Spleen (tissue), 11 donors: ENCODE data around the gene PTPRN2. TPM values are rescaled to one million over a fixed set of nuclear protein-coding genes. Genes with fewer than 3 reads are reported as not detected.

Experiments used
- DNase-seq: peaks from one replicate; pipeline ENCODE4 v3.0.0-alpha.2; 2020
- H3K27ac ChIP-seq, 8 donors: fragments of 200-600 bp; sonication (generic) in 7 of 8; 1 replicate in 4 of 8; 2 replicates in 4 of 8; pipeline versions ENCODE4 v1.5.0 to v1.8.0; 2016 to 2021; ENCODE audit warnings: inconsistent platforms in 4 of 8, mild to moderate bottlenecking in 4 of 8, moderate library complexity in 1 of 8
- H3K27me3 ChIP-seq, 7 donors: fragments of 200-600 bp; sonication (generic) in 6 of 7; replicated peaks in 1 of 7; 1 replicate in 4 of 7; 2 replicates in 3 of 7; pipeline versions ENCODE4 v1.5.0 to v1.8.0; 2016 to 2021; ENCODE audit warnings: inconsistent platforms in 3 of 7, mild to moderate bottlenecking in 1 of 7
- H3K36me3 ChIP-seq, 6 donors: fragments of 200-600 bp; sonication (generic) in 5 of 6; 1 replicate in 4 of 6; 2 replicates in 2 of 6; pipeline versions ENCODE4 v1.5.0 to v1.8.0; 2016 to 2021; ENCODE audit warnings: inconsistent platforms in 2 of 6
- H3K4me1 ChIP-seq, 6 donors: fragments of 200-600 bp; sonication (generic) in 5 of 6; 1 replicate in 3 of 6; 2 replicates in 3 of 6; pipeline versions ENCODE4 v1.5.0 to v1.8.0; 2016 to 2021; ENCODE audit warnings: inconsistent platforms in 3 of 6
- H3K4me3 ChIP-seq, 8 donors: fragments of 200-600 bp; sonication (generic) in 7 of 8; 1 replicate in 4 of 8; 2 replicates in 4 of 8; pipeline versions ENCODE4 v1.5.0 to v1.8.0; 2016 to 2021; ENCODE audit warnings: inconsistent platforms in 4 of 8, mild to moderate bottlenecking in 4 of 8, moderate library complexity in 2 of 8
- H3K9me3 ChIP-seq, 8 donors: fragments of 200-600 bp; sonication (generic) in 7 of 8; 1 replicate in 4 of 8; 2 replicates in 4 of 8; pipeline versions ENCODE4 v1.5.0 to v1.8.0; 2016 to 2021; ENCODE audit warnings: inconsistent platforms in 4 of 8
- CTCF ChIP-seq, 11 experiments: fragments of 200-600 bp in 7 of 11; fragments of 450-650 bp in 4 of 11; sonication (generic) in 4 of 11; IDR thresholded peaks in 8 of 11; conservative IDR thresholded peaks in 3 of 11; 1 replicate in 7 of 11; 2 replicates in 4 of 11; pipeline versions ENCODE4 v1.4.0 to v1.8.0; 2016 to 2021; ENCODE audit warnings: antibody characterized with exemption in 11 of 11, inconsistent platforms in 4 of 11, mild to moderate bottlenecking in 1 of 11
- POLR2A ChIP-seq, 3 donors: fragments of 450-650 bp; IDR thresholded peaks; one replicate each; pipeline ENCODE4 v1.5.1; 2017; ENCODE audit warnings: antibody characterized with exemption in 3 of 3, mild to moderate bottlenecking in 1 of 3
- POLR2AphosphoS5 ChIP-seq, 3 donors: sonication (generic); formaldehyde crosslinking; IDR thresholded peaks; one replicate each; pipeline ENCODE4 v1.5.1; 2017; ENCODE audit warnings: antibody characterized with exemption in 3 of 3
- WGBS, 5 donors: extraction: QIAGEN DNeasy Blood & Tissue Kit in 3 of 5; methylation state at CpG; one replicate each; pipeline versions ENCODE4 v1.1.5 to v1.1.7; 2013 to 2018; 5-methylcytosine and 5-hydroxymethylcytosine counted together
- intact Hi-C: fragments of 100-400 bp; cut with DNase I; formaldehyde crosslinking; loops from one replicate; pipeline ENCODE4 v1.15.0; 2023; ENCODE audit warnings: low total_unique reads
- polyA plus RNA-seq, 3 donors: library from polyadenylated mRNA; stranded (reverse); fragments of 200-250 nt; gene quantifications; one replicate each; pipeline ENCODE4 v1.2.1, GENCODE V29; 2013
- total RNA-seq, 7 donors: library from RNA; depleted of rRNA in 3 of 7; stranded (reverse); fragments of >200 nt in 3 of 7; fragmentation: NEBNext Ultra II Directional in 4 of 7; extraction: Animal tissue kit (Norgen Biotek cat#: 25700) in 4 of 7; gene quantifications; one replicate each; pipeline versions ENCODE4 v1.1.0 to v1.2.1, GENCODE V29; 2016 to 2021
- donor health status: healthy with polysubstance abuse.
- donor health status: DM: no; HTN: no; CAD: no; lungs with moderate emphysema.
- donor health status: DM: no; HTN: no; CAD: no.
- donor health status: Bipolar disorder and iron deficiency.
- donor health status: healthy.
- donor health status: DM: no; HTN: no; CAD: no.
- donor health status: DM: yes; HTN: yes; CAD: no.

PTPRN2 gene
- total and polyA plus RNA-seq, 10 donors, result 7.0 to 22.8 (median 16.8) TPM

GRCh38 chr7:157908006-157908782, 679.4 kb downstream of the PTPRN2 start:
- WGBS, 5 donors, result 90 to 94% (median 92%) methylated on average over 28 to 31 of the region's 31 CpGs
- DNase-seq, result no peak

GRCh38 chr7:157907091-157907490, 680.5 kb downstream of the PTPRN2 start:
- DNase-seq, result no peak
- intact Hi-C loops, result no loop called here
- Histone ChIP-seq H3K36me3 (no peaks in the 10 kb centered on the region), H3K27me3 (peaks cover 0 to 11% (median 0%) of the 10 kb centered on the region in 7 donors), H3K27ac (no peak overlapping the region), H3K4me1 (peaks cover 0 to 9% (median 0%) of the 10 kb centered on the region in 6 donors), H3K4me3 (no peak overlapping the region), H3K9me3 (peaks cover 0 to under 1% (median 0%) of the 10 kb centered on the region in 8 donors)
- 85 to 96% (median 92%) methylated on average over 7 to 18 of the region's 18 CpGs for WGBS, 5 donors
- TF ChIP-seq CTCF (IDR thresholded peaks at IDR 0.05 in 8 of 11, conservative IDR thresholded peaks at IDR 0.05 in 3 of 11) (no peak), POLR2AphosphoS5 (IDR thresholded peaks at IDR 0.05) (no peak), POLR2A (IDR thresholded peaks at IDR 0.05) (no peak)

More at GRCh38 chr7:157908006-157908782, 679.4 kb downstream of the PTPRN2 start:
- intact Hi-C loops, result no loop called here
- Histone ChIP-seq H3K9me3 (no peaks in the 10 kb centered on the region), H3K4me3 (no peak overlapping the region), H3K27ac (no peak overlapping the region), H3K4me1 (peaks cover 0 to 9% (median 0%) of the 10 kb centered on the region in 6 donors), H3K36me3 (no peaks in the 10 kb centered on the region), H3K27me3 (peaks cover 0 to 11% (median 0%) of the 10 kb centered on the region in 7 donors)
- TF ChIP-seq POLR2A (IDR thresholded peaks at IDR 0.05) (no peak), POLR2AphosphoS5 (IDR thresholded peaks at IDR 0.05) (no peak), CTCF (IDR thresholded peaks at IDR 0.05 in 8 of 11, conservative IDR thresholded peaks at IDR 0.05 in 3 of 11) (no peak)

- WGBS, 5 donors, result 85 to 94% (median 90%) methylated on average over 7 of the region's 7 CpGs
- Histone ChIP-seq H3K4me3 (no peak overlapping the region), H3K36me3 (no peaks in the 10 kb centered on the region), H3K27me3 (peaks cover 0 to 11% (median 0%) of the 10 kb centered on the region in 7 donors), H3K4me1 (peaks cover 0 to 9% (median 0%) of the 10 kb centered on the region in 6 donors), H3K9me3 (peaks cover 0 to 2% (median 0%) of the 10 kb centered on the region in 8 donors), H3K27ac (no peak overlapping the region)
- intact Hi-C loops, result no loop called here
- TF ChIP-seq POLR2A (IDR thresholded peaks at IDR 0.05), result no peak
- TF ChIP-seq CTCF (IDR thresholded peaks at IDR 0.05 in 8 of 11, conservative IDR thresholded peaks at IDR 0.05 in 3 of 11), result no peak
- TF ChIP-seq POLR2AphosphoS5 (IDR thresholded peaks at IDR 0.05), result no peak
- no peak for DNase-seq
Observed at GRCh38 chr7:157906583-157906982, 681.0 kb downstream of the PTPRN2 start.
